Gastrocnemius medialis (tissue), 4 donors: ENCODE results near the gene ALK. TPM values are rescaled to one million over a fixed set of nuclear protein-coding genes. Genes with fewer than 3 reads are reported as not detected.

ENCODE experiments used
- ATAC-seq, 2 donors: fragments of 150-250 bp; one replicate each; pipeline ENCODE4 v1.9.1; 2016
- DNase-seq, 2 donors: peaks; one replicate each; pipeline ENCODE4 v3.0.0-alpha.2; 2019
- H3K27ac ChIP-seq, 4 donors: fragments of 200-600 bp; sonication (generic); 1 replicate in 1 of 4; 2 replicates in 3 of 4; pipeline ENCODE4 v1.5.1; 2016 to 2018; ENCODE audit warnings: mild to moderate bottlenecking in 2 of 4, moderate library complexity in 1 of 4
- H3K27me3 ChIP-seq, 3 donors: fragments of 200-600 bp; sonication (generic) in 2 of 3; 1 replicate in 1 of 3; 2 replicates in 2 of 3; pipeline versions ENCODE4 v1.5.1 to v1.6.0; 2016 to 2019; ENCODE audit warnings: mild to moderate bottlenecking in 1 of 3, moderate library complexity in 1 of 3
- H3K36me3 ChIP-seq, 2 donors: fragments of 200-600 bp; sonication (generic) in 1 of 2; one replicate each; pipeline ENCODE4 v1.5.1; 2017 to 2018
- H3K4me1 ChIP-seq, 2 donors: fragments of 200-600 bp; sonication (generic) in 1 of 2; one replicate each; pipeline ENCODE4 v1.5.1; 2016 to 2017; ENCODE audit warnings: mild to moderate bottlenecking in 2 of 2
- H3K4me3 ChIP-seq, 4 donors: fragments of 200-600 bp; sonication (generic) in 3 of 4; 1 replicate in 1 of 4; 2 replicates in 3 of 4; pipeline ENCODE4 v1.5.1; 2016 to 2019; ENCODE audit warnings: mild to moderate bottlenecking in 2 of 4
- H3K9me3 ChIP-seq, 3 donors: fragments of 200-600 bp; sonication (generic) in 2 of 3; 1 replicate in 1 of 3; 2 replicates in 2 of 3; pipeline ENCODE4 v1.5.1; 2016 to 2019
- POLR2A ChIP-seq, 2 donors: fragments of 450-650 bp; IDR thresholded peaks; one replicate each; pipeline ENCODE4 v1.6.1; 2017; ENCODE audit warnings: antibody characterized with exemption in 2 of 2, mild to moderate bottlenecking in 2 of 2, moderate library complexity in 2 of 2
- in situ Hi-C, 4 donors: fragments of 200-750 bp; cut with MboI; loops; one replicate each; pipeline versions ENCODE4 v1.15.0 to v1.8.0; 2017; ENCODE audit warnings: low sequenced_read_pairs in 4 of 4
- intact Hi-C: fragments of 100-400 bp; cut with DNase I; formaldehyde crosslinking; loops from one replicate; pipeline ENCODE4 v1.15.1; 2023; ENCODE audit warnings: low total_unique reads
- total RNA-seq, 4 donors: library from RNA; depleted of rRNA; stranded (reverse); fragments of >200 nt; gene quantifications; one replicate each; pipeline versions ENCODE4 v1.1.0 to v1.2.3, GENCODE V29; 2016
- TF ChIP-seq, protein P1 (sequence below), 5 experiments: fragments of 450-650 bp in 3 of 5; fragments of 200-600 bp in 2 of 5; sonication (generic) in 2 of 5; IDR thresholded peaks in 4 of 5; conservative IDR thresholded peaks in 1 of 5; 1 replicate in 4 of 5; 2 replicates in 1 of 5; pipeline ENCODE4 v1.5.1; 2016 to 2019; ENCODE audit warnings: antibody characterized with exemption in 5 of 5, mild to moderate bottlenecking in 3 of 5, moderate library complexity in 3 of 5

The ALK gene
- total RNA-seq, 4 donors from 2014 or later = not detected

GRCh38 chr2:29477186-29477585, 444.2 kb downstream of the ALK start:
- no peak overlapping the region for H3K27ac ChIP-seq
- ATAC-seq (no peak), DNase-seq (no peak)
- intact Hi-C loops (no loop called here), in situ Hi-C loops (no loop called here)
- no peak overlapping the region for H3K4me3 ChIP-seq
- TF ChIP-seq POLR2A (IDR thresholded peaks at IDR 0.05) = no peak
- TF ChIP-seq, protein P1, sequence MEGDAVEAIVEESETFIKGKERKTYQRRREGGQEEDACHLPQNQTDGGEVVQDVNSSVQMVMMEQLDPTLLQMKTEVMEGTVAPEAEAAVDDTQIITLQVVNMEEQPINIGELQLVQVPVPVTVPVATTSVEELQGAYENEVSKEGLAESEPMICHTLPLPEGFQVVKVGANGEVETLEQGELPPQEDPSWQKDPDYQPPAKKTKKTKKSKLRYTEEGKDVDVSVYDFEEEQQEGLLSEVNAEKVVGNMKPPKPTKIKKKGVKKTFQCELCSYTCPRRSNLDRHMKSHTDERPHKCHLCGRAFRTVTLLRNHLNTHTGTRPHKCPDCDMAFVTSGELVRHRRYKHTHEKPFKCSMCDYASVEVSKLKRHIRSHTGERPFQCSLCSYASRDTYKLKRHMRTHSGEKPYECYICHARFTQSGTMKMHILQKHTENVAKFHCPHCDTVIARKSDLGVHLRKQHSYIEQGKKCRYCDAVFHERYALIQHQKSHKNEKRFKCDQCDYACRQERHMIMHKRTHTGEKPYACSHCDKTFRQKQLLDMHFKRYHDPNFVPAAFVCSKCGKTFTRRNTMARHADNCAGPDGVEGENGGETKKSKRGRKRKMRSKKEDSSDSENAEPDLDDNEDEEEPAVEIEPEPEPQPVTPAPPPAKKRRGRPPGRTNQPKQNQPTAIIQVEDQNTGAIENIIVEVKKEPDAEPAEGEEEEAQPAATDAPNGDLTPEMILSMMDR (IDR thresholded peaks at IDR 0.05 in 4 of 5, conservative IDR thresholded peaks at IDR 0.05 in 1 of 5) = no peak
- H3K9me3 ChIP-seq = no peaks in the 10 kb centered on the region
- H3K27me3 ChIP-seq = no peaks in the 10 kb centered on the region
- no peaks in the 10 kb centered on the region for H3K36me3 ChIP-seq
- peaks cover 0 to 2% of the 10 kb centered on the region in 2 donors for H3K4me1 ChIP-seq

- TF ChIP-seq, protein P1 (IDR thresholded peaks at IDR 0.05 in 4 of 5, conservative IDR thresholded peaks at IDR 0.05 in 1 of 5) = no peak
- TF ChIP-seq POLR2A (IDR thresholded peaks at IDR 0.05) = no peak
- Histone ChIP-seq H3K4me3 (no peak overlapping the region), H3K36me3 (no peaks in the 10 kb centered on the region), H3K4me1 (no peaks in the 10 kb centered on the region), H3K27ac (no peak overlapping the region), H3K9me3 (no peaks in the 10 kb centered on the region), H3K27me3 (no peaks in the 10 kb centered on the region)
- intact Hi-C loops (no loop called here), in situ Hi-C loops (no loop called here)
- DNase-seq (no peak), ATAC-seq (no peak)
These were observed 445.9 kb downstream of the ALK start for GRCh38 chr2:29475499-29475898.

DNA sequence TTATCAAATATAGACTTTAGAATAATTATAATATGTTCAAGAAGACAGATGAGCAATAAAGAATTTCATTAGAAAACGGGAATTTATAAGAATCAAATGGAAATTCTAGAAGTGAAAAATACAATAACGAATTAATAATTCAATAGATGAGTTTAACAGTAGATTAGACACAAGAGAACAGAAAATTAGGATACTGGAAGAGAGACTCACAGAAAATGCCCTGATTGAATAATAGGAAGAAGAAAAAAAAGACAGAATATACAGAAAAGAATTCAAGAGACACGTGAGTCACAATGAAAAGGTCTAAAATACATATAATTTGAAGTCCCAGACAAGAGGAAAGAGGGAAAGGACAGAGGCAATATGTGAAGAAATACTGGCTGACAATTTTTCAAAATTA, 451.4 kb downstream of the ALK start:
- Histone ChIP-seq H3K27ac (no peak overlapping the region), H3K4me1 (no peaks in the 10 kb centered on the region), H3K36me3 (no peaks in the 10 kb centered on the region), H3K27me3 (no peaks in the 10 kb centered on the region), H3K9me3 (no peaks in the 10 kb centered on the region), H3K4me3 (no peak overlapping the region)
- no peak for TF ChIP-seq POLR2A (IDR thresholded peaks at IDR 0.05)
- ATAC-seq (no peak), DNase-seq (no peak)
- in situ Hi-C loops (no loop called here), intact Hi-C loops (no loop called here)

GRCh38 chr2:29469516-29469915, 451.9 kb downstream of the ALK start:
- TF ChIP-seq, protein P1 (IDR thresholded peaks at IDR 0.05 in 4 of 5, conservative IDR thresholded peaks at IDR 0.05 in 1 of 5) = no peak
- no peak for TF ChIP-seq POLR2A (IDR thresholded peaks at IDR 0.05)
- Histone ChIP-seq H3K36me3 (no peaks in the 10 kb centered on the region), H3K4me3 (no peak overlapping the region), H3K27ac (no peak overlapping the region), H3K27me3 (no peaks in the 10 kb centered on the region), H3K9me3 (no peaks in the 10 kb centered on the region), H3K4me1 (no peaks in the 10 kb centered on the region)
- no peak for DNase-seq
- intact Hi-C loops = no loop called here
- in situ Hi-C loops = no loop called here
- ATAC-seq = no peak

DNA sequence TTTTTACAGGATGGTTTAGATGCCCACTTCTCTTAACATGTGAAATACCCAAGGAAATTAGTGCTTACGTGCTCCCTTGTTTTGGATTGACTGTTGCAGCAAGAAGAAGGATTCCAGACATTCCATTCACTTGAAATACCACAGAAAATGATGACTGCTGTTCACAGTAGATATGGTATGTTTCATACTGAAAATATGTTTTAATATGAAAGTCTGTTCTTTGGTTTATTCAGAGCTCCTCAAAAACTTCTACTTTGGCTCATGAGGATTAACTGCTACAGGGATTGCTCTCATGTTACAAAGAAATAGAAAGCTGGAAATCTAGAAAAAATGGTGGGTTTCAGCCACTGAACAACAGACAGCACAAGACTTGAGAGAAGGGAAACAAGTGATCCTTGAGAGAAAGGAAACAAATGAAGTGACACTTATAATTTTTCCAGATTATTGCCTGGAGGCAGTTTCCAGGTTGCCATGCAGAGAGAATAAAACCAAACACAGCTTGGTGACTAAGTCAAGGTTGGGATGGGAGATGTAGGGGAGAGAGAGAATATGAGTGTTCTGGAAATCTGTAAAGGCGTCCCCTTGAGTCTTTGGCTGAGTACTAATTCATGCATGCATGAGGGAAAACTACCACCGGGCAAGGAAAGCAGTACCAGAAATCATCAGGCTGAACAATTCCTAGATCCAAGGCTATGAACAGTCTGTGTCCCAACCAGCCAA, 458.0 kb downstream of the ALK start:
- ATAC-seq = no peak
- in situ Hi-C loops (no loop called here), intact Hi-C loops (no loop called here)
- TF ChIP-seq, protein P1 (IDR thresholded peaks at IDR 0.05 in 4 of 5, conservative IDR thresholded peaks at IDR 0.05 in 1 of 5) = no peak
- TF ChIP-seq POLR2A (IDR thresholded peaks at IDR 0.05) = no peak
- DNase-seq = no peak
- no peaks in the 10 kb centered on the region for H3K36me3 ChIP-seq
- no peak overlapping the region for H3K4me3 ChIP-seq
- no peaks in the 10 kb centered on the region for H3K27me3 ChIP-seq
- no peak overlapping the region for H3K27ac ChIP-seq
- H3K9me3 ChIP-seq = no peaks in the 10 kb centered on the region
- no peaks in the 10 kb centered on the region for H3K4me1 ChIP-seq
